GM23338 (cell line): Measurements from ENCODE around the gene GRID1.

ENCODE experiments used
- CTCF ChIP-seq, 2 experiments: fragments of 200-600 bp in 1 of 2; sonication (generic) in 1 of 2; conservative IDR thresholded peaks; 2 replicates each; pipeline versions ENCODE4 v1.5.1 to v1.6.1; 2016 to 2017; ENCODE audit warnings: antibody characterized with exemption in 2 of 2, low read depth in 2 of 2, mild to moderate bottlenecking in 2 of 2, moderate library complexity in 1 of 2
- ETS1 ChIP-seq: IDR thresholded peaks from 2 replicates; pipeline ENCODE4 v1.6.1; 2016; ENCODE audit warnings: antibody characterized with exemption
- EZH2 ChIP-seq: fragments of 200-600 bp; sonication (generic); IDR thresholded peaks from one replicate; pipeline ENCODE4 v1.8.0; 2017; ENCODE audit warnings: antibody characterized with exemption, mild to moderate bottlenecking, low read depth; ENCODE audit not compliant: unreplicated experiment
- EZH2phosphoT487 ChIP-seq: fragments of 200-600 bp; sonication (generic); IDR thresholded peaks from one replicate; pipeline ENCODE4 v1.8.1; 2018; ENCODE audit warnings: antibody characterized with exemption; ENCODE audit not compliant: unreplicated experiment
- POLR2AphosphoS5 ChIP-seq: IDR thresholded peaks from 2 replicates; pipeline ENCODE4 v1.6.1; 2016; ENCODE audit warnings: antibody characterized with exemption, low read depth
- ZNF114 ChIP-seq: fragments of 250-450 bp; sonication (Bioruptor Pico); IDR thresholded peaks from 2 replicates; pipeline ENCODE4 v1.5.0; 2020; ENCODE audit warnings: mild to moderate bottlenecking, moderate library complexity

GRCh38 chr10:85679061-85679460, 687.5 kb downstream of the GRID1 start:
- no peak for TF ChIP-seq POLR2AphosphoS5
- no peak for TF ChIP-seq EZH2
- TF ChIP-seq CTCF (conservative IDR thresholded peaks at IDR 0.05; ENCODE audit: low read depth in 2 of 2), result no peak
- no peak for TF ChIP-seq EZH2phosphoT487
- no peak for TF ChIP-seq ZNF114
- TF ChIP-seq ETS1, result no peak
